HEK293 (cell line): Measurements from ENCODE around the gene TMEM128.

Experiments used
- CTCF ChIA-PET: fragments of 350-600 bp; formaldehyde crosslinking; extraction: SDS; loops from one replicate; lab custom pipeline; 2021; ENCODE audit warnings: antibody characterized with exemption; lab: Yijun Ruan, JAX
- POLR2A ChIA-PET: fragments of 300-600 bp; formaldehyde crosslinking; extraction: SDS; loops from one replicate; lab custom pipeline; 2020; ENCODE audit warnings: antibody characterized with exemption, inconsistent platforms; lab: Yijun Ruan, JAX
- H3K27ac ChIP-seq: fragments of 200-500 bp; sonication (Bioruptor generic); 2 replicates; pipeline ENCODE4 v1.5.1; 2014; ENCODE audit warnings: low read depth, low read length, control low read depth, inconsistent platforms; ENCODE audit errors: extremely low read depth
- H3K36me3 ChIP-seq, 2 experiments: fragments of 200-500 bp in 1 of 2; sonication (Bioruptor generic) in 1 of 2; 1 replicate in 1 of 2; 2 replicates in 1 of 2; pipeline ENCODE4 v1.5.1; 2014 to 2017; ENCODE audit warnings: inconsistent platforms in 2 of 2, low read length in 2 of 2; ENCODE audit not compliant: control insufficient read depth in 2 of 2, insufficient read depth in 1 of 2
- H3K4me1 ChIP-seq: fragments of 200-500 bp; sonication (Bioruptor generic); 2 replicates; pipeline ENCODE4 v1.5.1; 2014; ENCODE audit warnings: mild to moderate bottlenecking, low read length, inconsistent platforms; ENCODE audit not compliant: control insufficient read depth, insufficient read depth
- H3K4me3 ChIP-seq: 2 replicates; pipeline ENCODE4 v1.5.1; 2011; ENCODE audit warnings: low read depth, mild to moderate bottlenecking, control low read depth, low read length, moderate library complexity
- H3K9me3 ChIP-seq: fragments of 200-500 bp; sonication (Bioruptor generic); 2 replicates; pipeline ENCODE4 v1.5.1; 2014; ENCODE audit warnings: low read depth, low read length, inconsistent platforms; ENCODE audit not compliant: control insufficient read depth, insufficient read depth
- BCL11A ChIP-seq: fragments of 450-650 bp; formaldehyde crosslinking; IDR thresholded peaks from 2 replicates; pipeline ENCODE4 v1.5.1; 2016; ENCODE audit warnings: low read depth, missing biosample characterization, missing genetic modification characterization
- IKZF3 ChIP-seq: fragments of 450-650 bp; IDR thresholded peaks from 2 replicates; pipeline ENCODE4 v1.5.0; 2018; ENCODE audit warnings: missing biosample characterization, mild to moderate bottlenecking, missing genetic modification characterization, moderate library complexity
- KLF10 ChIP-seq: fragments of 450-650 bp; IDR thresholded peaks from 2 replicates; pipeline ENCODE4 v1.5.1; 2018; ENCODE audit warnings: missing biosample characterization, mild to moderate bottlenecking, missing genetic modification characterization
- SP7 ChIP-seq: fragments of 450-650 bp; formaldehyde crosslinking; IDR thresholded peaks from 2 replicates; pipeline ENCODE4 v1.5.1; 2016; ENCODE audit warnings: missing biosample characterization, missing genetic modification characterization
- ZBTB7A ChIP-seq: fragments of 450-650 bp; formaldehyde crosslinking; IDR thresholded peaks from 2 replicates; pipeline ENCODE4 v1.5.1; 2016; ENCODE audit warnings: low read depth, missing biosample characterization, missing genetic modification characterization
- ZNF133 ChIP-seq: fragments of 450-650 bp; formaldehyde crosslinking; IDR thresholded peaks from 2 replicates; pipeline ENCODE4 v1.5.1; 2016; ENCODE audit warnings: missing biosample characterization, missing genetic modification characterization
- ZNF174 ChIP-seq: fragments of 450-650 bp; formaldehyde crosslinking; IDR thresholded peaks from 2 replicates; pipeline ENCODE4 v1.5.0; 2017; ENCODE audit warnings: missing biosample characterization, mild to moderate bottlenecking, missing genetic modification characterization
- ZNF184 ChIP-seq: fragments of 450-650 bp; IDR thresholded peaks from 2 replicates; pipeline ENCODE4 v1.5.1; 2018; ENCODE audit warnings: missing biosample characterization, mild to moderate bottlenecking, missing genetic modification characterization
- ZNF221 ChIP-seq: fragments of 450-650 bp; formaldehyde crosslinking; IDR thresholded peaks from 2 replicates; pipeline ENCODE4 v1.5.1; 2017; ENCODE audit warnings: missing biosample characterization, missing genetic modification characterization, borderline replicate concordance
- ZNF248 ChIP-seq: fragments of 450-650 bp; formaldehyde crosslinking; IDR thresholded peaks from 2 replicates; pipeline ENCODE4 v1.5.1; 2017; ENCODE audit warnings: missing biosample characterization, missing genetic modification characterization
- ZNF426 ChIP-seq: fragments of 450-650 bp; formaldehyde crosslinking; IDR thresholded peaks from 2 replicates; pipeline ENCODE4 v1.5.1; 2017; ENCODE audit warnings: missing biosample characterization, missing genetic modification characterization, mild to moderate bottlenecking, inconsistent platforms, moderate library complexity
- ZNF544 ChIP-seq: fragments of 450-650 bp; formaldehyde crosslinking; IDR thresholded peaks from 2 replicates; pipeline ENCODE4 v1.5.0; 2017; ENCODE audit warnings: missing biosample characterization, missing genetic modification characterization
- ZNF624 ChIP-seq: fragments of 450-650 bp; formaldehyde crosslinking; IDR thresholded peaks from 2 replicates; pipeline ENCODE4 v1.5.1; 2017; ENCODE audit warnings: missing biosample characterization, missing genetic modification characterization
- ZNF660 ChIP-seq: fragments of 450-650 bp; IDR thresholded peaks from 2 replicates; pipeline ENCODE4 v1.5.1; 2018; ENCODE audit warnings: missing biosample characterization, mild to moderate bottlenecking, missing genetic modification characterization
- ZNF837 ChIP-seq: fragments of 450-650 bp; formaldehyde crosslinking; IDR thresholded peaks from 2 replicates; pipeline ENCODE4 v1.5.1; 2016; ENCODE audit warnings: missing biosample characterization, missing genetic modification characterization
- TF ChIP-seq, protein P1 (sequence below): fragments of 450-650 bp; formaldehyde crosslinking; IDR thresholded peaks from 2 replicates; pipeline ENCODE4 v1.5.1; 2016; ENCODE audit warnings: missing biosample characterization, missing genetic modification characterization
- TF ChIP-seq, protein P2 (sequence below): fragments of 450-650 bp; IDR thresholded peaks from 2 replicates; pipeline ENCODE4 v1.5.1; 2018; ENCODE audit warnings: missing biosample characterization, mild to moderate bottlenecking, missing genetic modification characterization
- TF ChIP-seq, protein P3 (sequence below): fragments of 450-650 bp; formaldehyde crosslinking; IDR thresholded peaks from 2 replicates; pipeline ENCODE4 v1.5.1; 2016; ENCODE audit warnings: missing biosample characterization, missing genetic modification characterization
- TF ChIP-seq, protein P4 (sequence below): fragments of 450-650 bp; formaldehyde crosslinking; IDR thresholded peaks from 2 replicates; pipeline ENCODE4 v1.5.1; 2016; ENCODE audit warnings: missing biosample characterization, missing genetic modification characterization
- TF ChIP-seq, protein P5 (sequence below): fragments of 450-650 bp; IDR thresholded peaks from 2 replicates; pipeline ENCODE4 v1.5.1; 2018; ENCODE audit warnings: missing biosample characterization, missing genetic modification characterization
- TF ChIP-seq, protein P6 (sequence below): fragments of 450-650 bp; formaldehyde crosslinking; IDR thresholded peaks from 2 replicates; pipeline ENCODE4 v1.5.1; 2017; ENCODE audit warnings: missing biosample characterization, missing genetic modification characterization

Gene TMEM128

DNA sequence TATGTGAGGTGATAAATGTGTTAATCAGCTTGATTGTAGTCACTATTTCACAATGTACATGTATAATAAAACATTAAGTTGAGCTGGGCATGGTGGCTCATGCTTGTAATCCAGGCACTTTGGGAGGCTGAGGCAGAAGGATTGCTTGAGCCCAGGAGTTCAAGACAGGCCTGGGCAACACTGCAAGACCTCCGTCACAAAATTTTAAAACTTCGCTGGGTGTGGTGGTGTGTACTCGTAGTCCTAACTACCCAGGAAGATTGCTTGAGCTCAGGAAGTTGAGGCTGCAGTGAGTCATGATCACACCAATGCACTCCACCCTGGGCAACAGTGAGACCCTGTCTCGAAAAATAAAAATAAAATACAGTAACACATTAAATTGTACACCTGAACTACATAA is 21.8 kb upstream of the TMEM128 start (continued):
- TF ChIP-seq ZBTB7A (tag by site-specific recombination) (no peak), ZNF248 (tag by site-specific recombination) (no peak), ZNF426 (tag by site-specific recombination) (no peak), ZNF133 (tag by site-specific recombination) (no peak), ZNF544 (tag by site-specific recombination) (no peak), ZNF624 (no peak), IKZF3 (tag by site-specific recombination) (no peak)
- TF ChIP-seq, protein P1, sequence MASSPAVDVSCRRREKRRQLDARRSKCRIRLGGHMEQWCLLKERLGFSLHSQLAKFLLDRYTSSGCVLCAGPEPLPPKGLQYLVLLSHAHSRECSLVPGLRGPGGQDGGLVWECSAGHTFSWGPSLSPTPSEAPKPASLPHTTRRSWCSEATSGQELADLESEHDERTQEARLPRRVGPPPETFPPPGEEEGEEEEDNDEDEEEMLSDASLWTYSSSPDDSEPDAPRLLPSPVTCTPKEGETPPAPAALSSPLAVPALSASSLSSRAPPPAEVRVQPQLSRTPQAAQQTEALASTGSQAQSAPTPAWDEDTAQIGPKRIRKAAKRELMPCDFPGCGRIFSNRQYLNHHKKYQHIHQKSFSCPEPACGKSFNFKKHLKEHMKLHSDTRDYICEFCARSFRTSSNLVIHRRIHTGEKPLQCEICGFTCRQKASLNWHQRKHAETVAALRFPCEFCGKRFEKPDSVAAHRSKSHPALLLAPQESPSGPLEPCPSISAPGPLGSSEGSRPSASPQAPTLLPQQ: no peak
- TF ChIP-seq, protein P2, sequence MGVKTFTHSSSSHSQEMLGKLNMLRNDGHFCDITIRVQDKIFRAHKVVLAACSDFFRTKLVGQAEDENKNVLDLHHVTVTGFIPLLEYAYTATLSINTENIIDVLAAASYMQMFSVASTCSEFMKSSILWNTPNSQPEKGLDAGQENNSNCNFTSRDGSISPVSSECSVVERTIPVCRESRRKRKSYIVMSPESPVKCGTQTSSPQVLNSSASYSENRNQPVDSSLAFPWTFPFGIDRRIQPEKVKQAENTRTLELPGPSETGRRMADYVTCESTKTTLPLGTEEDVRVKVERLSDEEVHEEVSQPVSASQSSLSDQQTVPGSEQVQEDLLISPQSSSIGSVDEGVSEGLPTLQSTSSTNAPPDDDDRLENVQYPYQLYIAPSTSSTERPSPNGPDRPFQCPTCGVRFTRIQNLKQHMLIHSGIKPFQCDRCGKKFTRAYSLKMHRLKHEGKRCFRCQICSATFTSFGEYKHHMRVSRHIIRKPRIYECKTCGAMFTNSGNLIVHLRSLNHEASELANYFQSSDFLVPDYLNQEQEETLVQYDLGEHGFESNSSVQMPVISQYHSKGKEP (tag by site-specific recombination): no peak
- TF ChIP-seq, protein P3, sequence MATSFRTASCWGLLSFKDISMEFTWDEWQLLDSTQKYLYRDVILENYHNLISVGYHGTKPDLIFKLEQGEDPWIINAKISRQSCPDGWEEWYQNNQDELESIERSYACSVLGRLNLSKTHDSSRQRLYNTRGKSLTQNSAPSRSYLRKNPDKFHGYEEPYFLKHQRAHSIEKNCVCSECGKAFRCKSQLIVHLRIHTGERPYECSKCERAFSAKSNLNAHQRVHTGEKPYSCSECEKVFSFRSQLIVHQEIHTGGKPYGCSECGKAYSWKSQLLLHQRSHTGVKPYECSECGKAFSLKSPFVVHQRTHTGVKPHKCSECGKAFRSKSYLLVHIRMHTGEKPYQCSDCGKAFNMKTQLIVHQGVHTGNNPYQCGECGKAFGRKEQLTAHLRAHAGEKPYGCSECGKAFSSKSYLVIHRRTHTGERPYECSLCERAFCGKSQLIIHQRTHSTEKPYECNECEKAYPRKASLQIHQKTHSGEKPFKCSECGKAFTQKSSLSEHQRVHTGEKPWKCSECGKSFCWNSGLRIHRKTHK (tag by site-specific recombination): no peak

DNA sequence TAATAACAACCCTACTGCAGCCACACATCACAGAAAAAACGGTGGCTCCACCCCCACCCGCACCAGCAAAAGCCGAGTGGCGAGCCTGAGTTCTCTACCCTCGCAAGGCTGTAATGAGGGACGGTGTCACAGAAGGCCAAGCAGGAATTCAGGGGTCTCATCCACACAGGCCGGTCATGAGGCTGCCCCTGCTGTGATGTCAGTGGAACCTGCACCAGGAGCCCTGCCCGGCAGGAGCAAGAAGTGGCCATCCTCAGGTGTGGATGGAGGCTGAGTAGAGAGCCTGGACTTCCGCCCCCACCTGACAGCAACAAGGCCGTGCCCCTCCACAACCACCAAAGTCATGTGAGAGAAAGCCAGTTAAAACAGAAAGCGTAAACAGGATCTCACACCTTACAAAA is 21.3 kb upstream of the TMEM128 start:
- Histone ChIP-seq H3K9me3 (no peaks in the 10 kb centered on the region), H3K36me3 (peaks cover 9 to 74% of the 10 kb centered on the region in 2 experiments; a peak in 2 of 3 replicates), H3K4me1 (no peaks in the 10 kb centered on the region), H3K27ac (no peak overlapping the region), H3K4me3 (no peak overlapping the region)
- ChIA-PET CTCF (no interaction called here), POLR2A (no interaction called here)
- TF ChIP-seq, protein P4, sequence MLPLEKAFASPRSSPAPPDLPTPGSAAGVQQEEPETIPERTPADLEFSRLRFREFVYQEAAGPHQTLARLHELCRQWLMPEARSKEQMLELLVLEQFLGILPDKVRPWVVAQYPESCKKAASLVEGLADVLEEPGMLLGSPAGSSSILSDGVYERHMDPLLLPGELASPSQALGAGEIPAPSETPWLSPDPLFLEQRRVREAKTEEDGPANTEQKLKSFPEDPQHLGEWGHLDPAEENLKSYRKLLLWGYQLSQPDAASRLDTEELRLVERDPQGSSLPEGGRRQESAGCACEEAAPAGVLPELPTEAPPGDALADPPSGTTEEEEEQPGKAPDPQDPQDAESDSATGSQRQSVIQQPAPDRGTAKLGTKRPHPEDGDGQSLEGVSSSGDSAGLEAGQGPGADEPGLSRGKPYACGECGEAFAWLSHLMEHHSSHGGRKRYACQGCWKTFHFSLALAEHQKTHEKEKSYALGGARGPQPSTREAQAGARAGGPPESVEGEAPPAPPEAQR: no peak
- TF ChIP-seq, protein P5, sequence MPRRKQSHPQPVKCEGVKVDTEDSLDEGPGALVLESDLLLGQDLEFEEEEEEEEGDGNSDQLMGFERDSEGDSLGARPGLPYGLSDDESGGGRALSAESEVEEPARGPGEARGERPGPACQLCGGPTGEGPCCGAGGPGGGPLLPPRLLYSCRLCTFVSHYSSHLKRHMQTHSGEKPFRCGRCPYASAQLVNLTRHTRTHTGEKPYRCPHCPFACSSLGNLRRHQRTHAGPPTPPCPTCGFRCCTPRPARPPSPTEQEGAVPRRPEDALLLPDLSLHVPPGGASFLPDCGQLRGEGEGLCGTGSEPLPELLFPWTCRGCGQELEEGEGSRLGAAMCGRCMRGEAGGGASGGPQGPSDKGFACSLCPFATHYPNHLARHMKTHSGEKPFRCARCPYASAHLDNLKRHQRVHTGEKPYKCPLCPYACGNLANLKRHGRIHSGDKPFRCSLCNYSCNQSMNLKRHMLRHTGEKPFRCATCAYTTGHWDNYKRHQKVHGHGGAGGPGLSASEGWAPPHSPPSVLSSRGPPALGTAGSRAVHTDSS (tag by site-specific recombination): no peak
- no peak for TF ChIP-seq SP7 (tag by site-specific recombination)

DNA sequence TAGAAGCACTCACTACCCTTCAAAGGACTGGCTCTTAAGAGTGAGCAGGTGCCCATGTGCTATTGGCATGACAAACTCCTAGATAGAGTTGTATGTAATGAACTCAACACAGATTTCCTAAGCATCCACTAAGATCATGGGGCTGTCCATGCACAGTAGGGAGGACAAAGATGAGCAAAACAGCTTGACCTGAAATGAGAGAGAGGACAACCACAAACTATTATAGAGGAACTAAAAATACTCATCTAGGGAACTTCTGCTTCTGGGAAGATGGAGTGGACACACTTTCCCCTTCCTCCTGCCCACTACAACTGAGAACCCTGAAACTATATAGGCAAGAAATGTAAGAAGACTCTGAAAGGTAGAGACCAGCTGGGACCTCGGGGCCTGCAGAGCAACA is 20.8 kb upstream of the TMEM128 start:
- CTCF ChIA-PET: interaction anchor here (1.2 kb wide), 1 partner anchor 17 kb away, joined by 3 read pairs; no protein-coding TSS in a partner anchor
- no peak for TF ChIP-seq ZNF184 (tag by site-specific recombination)
- TF ChIP-seq ZNF174 (tag by site-specific recombination): no peak
- no peak for TF ChIP-seq BCL11A
- no peak for TF ChIP-seq ZNF221
- TF ChIP-seq ZNF660 (tag by site-specific recombination): no peak
- no peak for TF ChIP-seq KLF10 (tag by site-specific recombination)
- TF ChIP-seq, protein P6, sequence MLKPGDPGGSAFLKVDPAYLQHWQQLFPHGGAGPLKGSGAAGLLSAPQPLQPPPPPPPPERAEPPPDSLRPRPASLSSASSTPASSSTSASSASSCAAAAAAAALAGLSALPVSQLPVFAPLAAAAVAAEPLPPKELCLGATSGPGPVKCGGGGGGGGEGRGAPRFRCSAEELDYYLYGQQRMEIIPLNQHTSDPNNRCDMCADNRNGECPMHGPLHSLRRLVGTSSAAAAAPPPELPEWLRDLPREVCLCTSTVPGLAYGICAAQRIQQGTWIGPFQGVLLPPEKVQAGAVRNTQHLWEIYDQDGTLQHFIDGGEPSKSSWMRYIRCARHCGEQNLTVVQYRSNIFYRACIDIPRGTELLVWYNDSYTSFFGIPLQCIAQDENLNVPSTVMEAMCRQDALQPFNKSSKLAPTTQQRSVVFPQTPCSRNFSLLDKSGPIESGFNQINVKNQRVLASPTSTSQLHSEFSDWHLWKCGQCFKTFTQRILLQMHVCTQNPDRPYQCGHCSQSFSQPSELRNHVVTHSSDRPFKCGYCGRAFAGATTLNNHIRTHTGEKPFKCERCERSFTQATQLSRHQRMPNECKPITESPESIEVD (tag by site-specific recombination): no peak
- TF ChIP-seq ZNF837: no peak
- POLR2A ChIA-PET: no interaction called here
- Histone ChIP-seq H3K36me3 (peaks cover 3 to 68% of the 10 kb centered on the region in 2 experiments; a peak in 2 of 3 replicates), H3K27ac (no peak overlapping the region), H3K4me3 (no peak overlapping the region), H3K9me3 (no peaks in the 10 kb centered on the region), H3K4me1 (no peaks in the 10 kb centered on the region)
